B cell (primary cell): Measurements from ENCODE around the gene ADRB2. TPM values are rescaled to one million over a fixed set of nuclear protein-coding genes. Genes with fewer than 3 reads are reported as not detected.

Source experiments
- ATAC-seq: fragments of 200-7000 bp; cut with Tn5 transposase; one replicate; pipeline ENCODE4 v1.10.0; 2021; ENCODE audit warnings: low read depth, mild to moderate bottlenecking, moderate number of reproducible peaks, moderate library complexity
- CTCF ChIA-PET: fragments of 350-600 bp; sonication (Branson Sonifier 250); formaldehyde crosslinking; loops from one replicate; lab custom pipeline; 2021; ENCODE audit warnings: antibody characterized with exemption, inconsistent platforms; lab: Charles Lee
- POLR2A ChIA-PET: fragments of 350-600 bp; sonication (Branson Sonifier 250); formaldehyde crosslinking; loops from one replicate; lab custom pipeline; 2021; ENCODE audit warnings: antibody characterized with exemption; lab: Charles Lee
- DNase-seq: peaks from one replicate; pipeline ENCODE4 v3.0.0; 2013
- H2AFZ ChIP-seq: 2 replicates; pipeline ENCODE4 v1.6.1; 2012; ENCODE audit warnings: mild to moderate bottlenecking, low read depth, low read length; ENCODE audit not compliant: insufficient read depth, poor library complexity, severe bottlenecking
- H3K27ac ChIP-seq, 2 donors: 1 replicate in 1 of 2; 2 replicates in 1 of 2; pipeline ENCODE4 v1.5.1; 2012 to 2013; ENCODE audit warnings: low read length in 2 of 2, mild to moderate bottlenecking in 2 of 2, moderate library complexity in 1 of 2
- H3K27me3 ChIP-seq, 4 experiments: fragments of 200-600 bp in 1 of 4; sonication (generic) in 1 of 4; replicated peaks in 1 of 4; 1 replicate in 2 of 4; 2 replicates in 2 of 4; pipeline versions ENCODE4 v1.6.1 to v1.7.0; 2013 to 2016; ENCODE audit warnings: low read length in 3 of 4, mild to moderate bottlenecking in 2 of 4, mixed read lengths in 1 of 4, moderate library complexity in 1 of 4; ENCODE audit not compliant: insufficient read depth in 4 of 4, control insufficient read depth in 3 of 4; ENCODE audit errors: control extremely low read depth in 1 of 4
- H3K36me3 ChIP-seq, 2 experiments: replicated peaks in 1 of 2; 1 replicate in 1 of 2; 2 replicates in 1 of 2; pipeline versions ENCODE4 v1.6.1 to v1.7.1; 2013; ENCODE audit warnings: low read length in 1 of 2; ENCODE audit not compliant: insufficient read depth in 2 of 2, control insufficient read depth in 1 of 2; ENCODE audit errors: control extremely low read depth in 1 of 2, extremely low read depth in 1 of 2
- H3K4me1 ChIP-seq, 2 donors: fragments of 200-600 bp in 1 of 2; sonication (generic) in 1 of 2; 1 replicate in 1 of 2; 2 replicates in 1 of 2; pipeline versions ENCODE4 v1.5.1 to v1.6.1; 2013 to 2017; ENCODE audit warnings: low read length in 2 of 2; ENCODE audit not compliant: control insufficient read depth in 2 of 2, insufficient read depth in 2 of 2
- H3K4me2 ChIP-seq: replicated peaks from 2 replicates; pipeline ENCODE3; 2012; ENCODE audit warnings: mild to moderate bottlenecking, low read depth, low read length; ENCODE audit not compliant: poor library complexity, severe bottlenecking
- H3K4me3 ChIP-seq, 5 experiments: fragments of 200-600 bp in 1 of 5; sonication (generic) in 1 of 5; 1 replicate in 3 of 5; 2 replicates in 2 of 5; pipeline versions ENCODE4 v1.5.1 to v1.7.0; 2011 to 2016; ENCODE audit warnings: low read length in 4 of 5, mild to moderate bottlenecking in 4 of 5, low read depth in 2 of 5, control low read depth in 1 of 5, moderate library complexity in 1 of 5; ENCODE audit not compliant: insufficient read depth in 1 of 5; ENCODE audit errors: control extremely low read depth in 1 of 5, extremely low read depth in 1 of 5
- H3K79me2 ChIP-seq: fragments of 200-600 bp; sonication (generic); one replicate; pipeline ENCODE4 v1.6.0; 2016; ENCODE audit warnings: low read length; ENCODE audit not compliant: control insufficient read depth, insufficient read depth
- H3K9ac ChIP-seq: fragments of 200-600 bp; sonication (generic); 2 replicates; pipeline ENCODE4 v1.6.1; 2017; ENCODE audit warnings: mild to moderate bottlenecking, low read length, moderate library complexity
- H3K9me3 ChIP-seq, 3 donors: one replicate each; pipeline versions ENCODE4 v1.6.1 to v1.7.1; 2013; ENCODE audit warnings: low read length in 2 of 3; ENCODE audit not compliant: control insufficient read depth in 2 of 3, insufficient read depth in 1 of 3; ENCODE audit errors: control extremely low read depth in 1 of 3
- H4K20me1 ChIP-seq: 2 replicates; pipeline ENCODE4 v1.6.0; 2012; ENCODE audit warnings: mild to moderate bottlenecking, low read length; ENCODE audit not compliant: insufficient read depth, control insufficient read depth, poor library complexity, severe bottlenecking
- H3K27ac Mint-ChIP-seq: one replicate; pipeline ENCODE4 v1.8.0; 2021; ENCODE audit warnings: mixed read lengths
- H3K27me3 Mint-ChIP-seq: one replicate; pipeline ENCODE4 v1.8.0; 2021; ENCODE audit warnings: mixed read lengths
- H3K4me1 Mint-ChIP-seq: one replicate; pipeline ENCODE4 v1.8.0; 2021; ENCODE audit warnings: mixed read lengths
- H3K4me3 Mint-ChIP-seq: one replicate; pipeline ENCODE4 v1.8.0; 2021; ENCODE audit warnings: mixed read lengths
- H3K9me3 Mint-ChIP-seq: one replicate; pipeline ENCODE4 v1.8.0; 2022; ENCODE audit warnings: mixed read lengths; ENCODE audit not compliant: insufficient read depth
- CTCF ChIP-seq: fragments of 200-600 bp; IDR thresholded peaks from one replicate; pipeline ENCODE4 v1.8.0; 2022; ENCODE audit warnings: antibody characterized with exemption, mild to moderate bottlenecking
- EZH2 ChIP-seq: IDR thresholded peaks from 2 replicates; pipeline ENCODE4 v1.6.1; 2012; ENCODE audit warnings: borderline replicate concordance, low read depth, mild to moderate bottlenecking, moderate library complexity, low read length; ENCODE audit not compliant: insufficient read depth, poor library complexity, severe bottlenecking
- WGBS: methylation state at CpG from one replicate; pipeline ENCODE4 v1.1.5; 2013; ENCODE audit warnings: missing lambda C conversion rate; ENCODE audit not compliant: insufficient coverage; 5-methylcytosine and 5-hydroxymethylcytosine counted together
- intact Hi-C: fragments of 100-400 bp; cut with micrococcal nuclease; formaldehyde crosslinking; loops from one replicate; pipeline ENCODE4 v1.10.0; 2022
- polyA plus RNA-seq: library from polyadenylated mRNA; depleted of rRNA; stranded (reverse); fragments of >200 nt; gene quantifications from 2 replicates; pipeline ENCODE4 v1.2.3, GENCODE V29; 2012
- total RNA-seq, 2 donors: library from RNA; stranded (reverse); fragments of 120-200 nt in 1 of 2; gene quantifications; 1 replicate in 1 of 2; 2 replicates in 1 of 2; pipeline versions ENCODE4 v1.2.3 to v1.2.4, GENCODE V29; 2013 to 2022

The ADRB2 gene
- total and polyA plus RNA-seq, 2 donors (not counting 1 experiment from before 2014, with no cell fraction given): 6.0 to 12.4 TPM

DNA sequence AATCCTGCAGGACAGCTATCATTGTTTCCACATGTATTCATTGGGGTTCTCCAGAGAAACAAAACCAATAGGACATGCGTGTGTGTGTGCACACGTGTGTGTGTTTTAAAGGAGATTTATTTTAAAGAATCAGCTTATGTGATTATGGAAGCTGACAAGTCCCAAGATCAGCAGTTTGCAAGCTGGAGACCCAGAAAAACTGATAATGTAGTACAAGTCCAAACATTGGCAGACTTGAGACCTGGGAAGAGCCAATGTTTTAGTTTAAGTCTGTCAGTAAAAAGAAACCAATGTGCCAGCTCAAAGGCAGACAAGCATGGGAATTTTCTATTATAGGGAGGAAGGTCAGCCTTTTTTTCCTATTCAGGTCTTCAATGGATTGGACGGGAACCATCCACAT lies 35.3 kb downstream of the ADRB2 start:
- H3K27ac Mint-ChIP-seq: no peak overlapping the region
- H3K27ac ChIP-seq: no peak overlapping the region
- DNase-seq (no peak), ATAC-seq (no peak)
- WGBS: 94% methylated on average over 3 of the region's 3 CpGs
- H2AFZ ChIP-seq: no peak overlapping the region
- no peaks in the 10 kb centered on the region for H3K9me3 Mint-ChIP-seq
- CTCF ChIA-PET: interaction anchor here (0.7 to 1.5 kb wide), 3 partner anchors 41 to 173 kb away, joined by 3 to 4 read pairs (median 3); no protein-coding TSS in a partner anchor
- no peak overlapping the region for H3K4me3 Mint-ChIP-seq
- H3K27me3 Mint-ChIP-seq: no peaks in the 10 kb centered on the region
- no peaks in the 10 kb centered on the region for H4K20me1 ChIP-seq
- no peak overlapping the region for H3K4me2 ChIP-seq
- no peaks in the 10 kb centered on the region for H3K36me3 ChIP-seq
- no peak overlapping the region for H3K9ac ChIP-seq
- H3K4me1 Mint-ChIP-seq: peaks cover 14% of the 10 kb centered on the region
- H3K4me1 ChIP-seq: peaks cover 3 to 14% of the 10 kb centered on the region in 2 donors
- TF ChIP-seq EZH2 (no peak), CTCF (no peak)
- POLR2A ChIA-PET: no interaction called here
- no peaks in the 10 kb centered on the region for H3K27me3 ChIP-seq
- no peaks in the 10 kb centered on the region for H3K79me2 ChIP-seq
- H3K9me3 ChIP-seq: peaks cover 0 to 3% (median 2%) of the 10 kb centered on the region in 3 donors
- intact Hi-C loops: no loop called here
- no peak overlapping the region for H3K4me3 ChIP-seq

GRCh38 chr5:148864113-148864841 lies 37.9 kb downstream of the ADRB2 start:
- Histone ChIP-seq H2AFZ (no peak overlapping the region), H3K27me3 (no peaks in the 10 kb centered on the region), H3K4me1 (peaks cover 3 to 11% of the 10 kb centered on the region in 2 donors), H3K36me3 (no peaks in the 10 kb centered on the region), H3K4me3 (no peak overlapping the region), H3K9me3 (peaks cover 0 to 3% (median 2%) of the 10 kb centered on the region in 3 donors), H3K9ac (no peak overlapping the region), H3K27ac (no peak overlapping the region), H3K4me2 (no peak overlapping the region), H4K20me1 (no peaks in the 10 kb centered on the region), H3K79me2 (no peaks in the 10 kb centered on the region)
- ChIA-PET POLR2A (no interaction called here), CTCF (interaction anchor here (1.0 to 2.4 kb wide), 2 partner anchors 15 to 123 kb away, joined by 3 to 8 read pairs; no protein-coding TSS in a partner anchor)
- no peak overlapping the region for H3K4me3 Mint-ChIP-seq
- no peak for TF ChIP-seq CTCF
- TF ChIP-seq EZH2: no peak
- H3K9me3 Mint-ChIP-seq: no peaks in the 10 kb centered on the region
- DNase-seq (no peak), ATAC-seq (no peak)
- peaks cover 10% of the 10 kb centered on the region for H3K4me1 Mint-ChIP-seq
- H3K27ac Mint-ChIP-seq: no peak overlapping the region
- WGBS: 94% methylated on average over 3 of the region's 5 CpGs
- intact Hi-C loops: no loop called here
- no peaks in the 10 kb centered on the region for H3K27me3 Mint-ChIP-seq
